Amniotic epithelial cell (primary cell): ENCODE data around the gene TRAPPC10.

Experiments
- DNase-seq: peaks from one replicate; pipeline ENCODE4 v3.0.0-alpha.2; 2010; ENCODE audit warnings: low read depth

The TRAPPC10 gene

GRCh38 chr21:44002511-44002910 lies 9.6 kb upstream of the TRAPPC10 start:
- DNase-seq = no peak

DNA sequence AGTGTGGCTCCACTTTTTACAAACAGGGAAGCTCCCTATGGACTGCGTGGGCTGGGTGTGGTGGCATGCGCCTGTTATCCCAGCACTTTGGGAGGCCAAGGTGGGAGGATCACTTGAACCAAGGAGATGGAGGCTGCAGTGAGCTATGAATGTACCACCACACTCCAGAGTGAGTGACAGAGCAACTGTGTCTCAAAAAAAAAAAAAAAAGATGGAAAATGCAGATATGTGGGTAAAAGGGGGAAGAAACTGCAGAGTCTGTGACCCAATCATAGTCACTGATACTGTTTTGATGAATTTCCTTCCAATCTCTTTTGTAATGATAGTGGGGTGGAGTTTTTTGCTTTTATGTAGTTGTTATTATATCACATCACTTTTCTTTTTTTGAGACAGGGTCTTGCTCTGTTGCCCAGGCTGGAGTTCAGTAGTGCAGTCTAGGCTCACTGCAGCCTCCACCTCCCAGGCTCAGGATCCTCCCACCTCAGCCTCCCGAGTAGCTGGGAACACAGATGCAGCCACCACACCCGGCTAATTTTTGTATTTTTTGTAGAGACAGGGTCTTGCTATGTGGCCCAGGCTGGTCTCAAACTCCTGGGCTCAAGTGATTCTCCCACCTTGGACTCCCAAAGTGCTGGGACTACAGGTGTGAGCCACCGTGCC lies 8.7 kb upstream of the TRAPPC10 start:
- DNase-seq = no peak

GRCh38 chr21:44005071-44005470 lies 7.0 kb upstream of the TRAPPC10 start:
- DNase-seq = no peak

DNA sequence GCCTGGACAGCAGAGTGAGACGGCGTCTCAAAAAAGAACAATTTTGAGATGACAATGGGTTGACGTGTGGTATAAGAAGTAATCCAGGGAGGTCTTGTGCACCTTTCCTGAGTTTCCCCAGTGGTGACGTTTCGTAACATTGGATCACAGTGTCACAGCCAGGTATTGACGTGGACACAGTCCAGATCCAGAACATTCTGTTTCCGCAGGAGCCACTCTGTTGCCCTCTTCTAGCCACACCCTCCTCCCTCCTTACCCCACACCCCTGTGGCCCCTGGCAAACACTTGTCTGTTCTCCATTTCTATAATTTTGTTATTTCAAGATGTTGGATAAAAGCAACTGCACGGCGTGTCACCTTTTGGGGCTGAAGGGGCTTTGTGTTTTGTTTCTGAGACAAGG lies 6.5 kb upstream of the TRAPPC10 start:
- no peak for DNase-seq

DNA sequence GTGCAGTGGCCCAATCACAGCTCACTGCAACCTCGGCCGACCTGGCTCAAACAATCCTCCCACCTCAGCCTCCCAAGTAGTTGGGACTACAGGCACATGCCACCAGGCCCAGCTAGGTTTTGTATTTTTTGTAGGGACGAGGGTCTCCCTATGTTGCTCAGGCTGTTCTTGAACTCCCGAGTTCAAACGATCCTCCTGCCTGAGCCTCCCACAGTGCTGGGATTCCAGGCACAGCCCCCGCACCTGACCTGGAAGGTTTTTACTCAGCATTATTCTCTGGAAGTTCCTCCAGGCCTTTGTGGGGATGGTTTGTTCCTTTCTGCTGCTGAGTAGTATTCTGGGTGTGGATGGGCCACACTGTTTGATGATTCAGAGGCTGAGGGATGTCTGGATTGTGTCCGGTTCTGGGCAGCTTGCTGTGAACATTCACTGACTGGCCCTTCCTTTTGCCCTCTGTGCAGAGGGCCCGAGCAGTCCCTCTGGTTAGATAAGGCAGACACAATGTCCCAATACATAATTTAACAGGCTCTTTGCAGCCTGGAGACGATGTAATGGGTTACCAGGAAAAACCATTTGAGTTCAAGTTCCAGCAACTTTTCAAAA lies 6.0 kb upstream of the TRAPPC10 start:
- peak; percentile 97 for DNase-seq

GRCh38 chr21:44006656-44007055 lies 5.5 kb upstream of the TRAPPC10 start:
- DNase-seq = peak; percentile 87

GRCh38 chr21:44010429-44010828 lies 1.7 kb upstream of the TRAPPC10 start:
- DNase-seq = no peak

- DNase-seq = no peak
These were observed 986 bp upstream of the TRAPPC10 start for GRCh38 chr21:44011123-44011522.

DNA sequence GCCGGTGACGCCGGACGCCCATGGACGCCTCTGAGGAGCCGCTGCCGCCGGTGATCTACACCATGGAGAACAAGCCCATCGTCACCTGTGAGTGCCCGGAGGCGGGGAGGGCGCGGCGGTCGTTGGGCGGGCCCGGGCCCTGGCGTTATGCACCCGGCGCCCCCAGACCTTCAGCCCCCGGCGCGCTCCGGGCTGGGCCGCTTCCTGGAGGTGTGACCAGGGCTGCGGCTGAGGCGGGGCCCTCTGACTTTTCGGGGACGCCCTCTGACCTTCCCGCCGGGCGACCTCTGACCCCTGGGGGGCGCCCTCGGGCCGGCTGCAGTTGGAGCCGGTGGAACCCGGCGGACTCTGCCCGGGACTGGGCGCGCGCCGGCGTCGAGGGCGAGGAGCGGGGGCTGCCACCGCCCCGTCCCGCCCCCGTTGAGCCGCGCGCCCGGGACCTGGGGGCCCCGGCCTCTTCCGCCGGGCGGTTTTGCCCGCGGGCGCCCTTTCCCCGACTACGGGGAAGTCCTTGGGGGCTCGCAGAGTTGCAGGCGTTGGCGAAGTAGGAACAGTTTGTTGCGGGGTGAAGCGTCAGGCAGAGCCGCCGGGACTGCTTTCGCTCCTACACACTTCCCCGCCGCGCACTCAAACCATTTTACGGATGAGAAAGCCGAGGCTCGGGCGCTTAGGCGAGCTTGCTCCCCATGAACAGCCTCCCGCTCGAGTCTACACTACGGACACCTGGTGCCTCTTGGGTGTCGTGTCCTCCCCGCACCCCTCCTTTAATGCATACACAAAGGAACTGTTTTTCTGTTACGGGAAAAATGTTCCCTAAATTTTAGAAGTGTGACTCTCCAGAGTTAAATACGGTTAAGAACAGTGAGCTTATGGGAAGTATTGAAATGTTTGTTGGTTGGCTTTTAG lies 618 bp downstream of the TRAPPC10 start:
- DNase-seq = no peak

DNA sequence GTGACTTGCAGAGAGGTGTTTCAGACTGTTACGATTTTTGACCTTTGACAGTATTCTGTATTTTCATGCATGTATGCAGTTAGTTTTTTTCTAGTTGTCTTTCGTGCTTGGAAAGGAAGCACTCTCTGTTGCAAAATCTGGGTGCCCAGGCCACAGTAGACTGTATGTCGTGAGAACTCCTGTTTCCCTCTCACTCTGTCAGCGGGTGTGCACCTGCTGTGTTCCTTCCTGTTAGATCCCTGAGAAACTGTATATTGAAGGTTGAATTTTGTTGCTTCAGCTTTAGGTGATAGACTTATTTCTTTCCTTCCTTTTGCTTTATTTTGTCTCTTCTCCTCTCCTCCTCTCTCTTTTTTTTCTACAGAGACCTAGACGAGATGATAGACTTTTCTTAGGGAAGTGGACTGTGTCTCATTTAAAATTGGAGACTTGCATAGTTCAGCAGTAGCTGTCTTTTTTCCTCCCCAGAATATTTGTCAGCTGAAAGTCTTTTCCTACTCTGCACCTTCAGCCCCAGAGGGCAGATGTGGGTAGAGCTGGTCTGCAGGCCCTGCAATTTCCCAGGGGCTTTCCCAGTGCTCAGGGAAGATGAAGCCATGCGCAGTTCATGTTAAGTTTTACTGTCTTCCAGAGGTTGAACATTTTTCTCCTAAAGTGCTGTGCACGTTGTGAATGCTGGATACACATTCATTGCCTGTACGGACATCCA lies 1.4 kb downstream of the TRAPPC10 start:
- no peak for DNase-seq

- DNase-seq = no peak
These were observed 5.5 kb downstream of the TRAPPC10 start for GRCh38 chr21:44017601-44018000.

DNA sequence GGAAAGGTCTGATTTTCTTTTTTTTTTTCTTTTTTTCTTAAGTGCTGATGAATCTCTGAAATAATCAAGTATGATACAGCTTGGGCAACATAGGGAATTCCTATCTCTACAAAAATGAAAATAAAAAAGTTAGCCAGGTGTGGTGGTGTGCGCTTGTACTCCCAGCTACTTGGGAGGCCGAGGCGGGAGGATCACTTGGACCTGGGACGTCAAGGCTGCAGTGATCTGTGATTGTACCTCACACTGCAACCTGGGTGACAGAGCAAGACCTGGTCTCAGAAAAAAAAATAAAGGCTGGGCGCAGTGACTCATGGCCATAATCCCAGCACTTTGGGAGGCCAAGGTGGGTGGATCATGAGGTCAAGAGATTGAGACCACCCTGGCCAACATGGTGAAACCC lies 6.0 kb downstream of the TRAPPC10 start:
- no peak for DNase-seq

GRCh38 chr21:44018813-44019567 lies 6.9 kb downstream of the TRAPPC10 start:
- no peak for DNase-seq

- DNase-seq = no peak
These were observed 7.5 kb downstream of the TRAPPC10 start for GRCh38 chr21:44019568-44019958.

- DNase-seq = no peak
These were observed 8.4 kb downstream of the TRAPPC10 start for GRCh38 chr21:44020551-44020950.

- no peak for DNase-seq
These were observed 9.0 kb downstream of the TRAPPC10 start for GRCh38 chr21:44021064-44021463.

GRCh38 chr21:44024257-44024656 lies 12.1 kb downstream of the TRAPPC10 start:
- no peak for DNase-seq

- DNase-seq = peak; percentile 74
These were observed 12.8 kb downstream of the TRAPPC10 start for GRCh38 chr21:44024887-44025353.

DNA sequence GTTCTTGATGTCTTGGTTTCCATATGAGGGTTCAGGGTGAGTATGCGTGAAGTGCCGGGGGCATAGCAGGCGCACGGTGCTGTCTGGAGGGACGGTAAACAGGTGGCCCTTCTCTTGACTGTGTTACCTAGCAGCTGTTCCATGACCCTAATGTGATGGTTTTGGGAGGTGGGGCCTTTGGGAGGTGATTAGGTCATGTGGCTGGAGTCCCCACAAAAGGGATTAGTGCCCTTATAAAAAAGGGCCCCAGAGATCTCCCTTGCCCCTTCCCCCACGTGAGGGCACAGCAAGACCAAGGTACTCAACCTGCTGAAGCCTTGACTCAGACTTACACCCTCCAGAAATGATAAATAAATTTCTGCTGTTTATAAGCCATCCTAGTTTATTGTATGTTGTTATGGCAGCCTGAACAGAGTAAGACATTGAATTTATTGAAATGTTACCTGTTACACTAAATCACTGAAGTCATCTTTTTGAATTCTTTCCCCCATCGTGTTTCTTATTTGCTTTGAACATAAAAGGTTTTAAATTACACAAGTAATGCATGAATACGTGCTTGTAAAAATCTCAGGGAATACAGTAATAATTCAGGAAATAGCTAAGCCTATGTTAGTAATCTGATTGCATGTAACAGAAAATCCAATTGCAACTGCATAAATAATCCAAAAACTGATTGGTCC lies 15.6 kb downstream of the TRAPPC10 start:
- no peak for DNase-seq

DNA sequence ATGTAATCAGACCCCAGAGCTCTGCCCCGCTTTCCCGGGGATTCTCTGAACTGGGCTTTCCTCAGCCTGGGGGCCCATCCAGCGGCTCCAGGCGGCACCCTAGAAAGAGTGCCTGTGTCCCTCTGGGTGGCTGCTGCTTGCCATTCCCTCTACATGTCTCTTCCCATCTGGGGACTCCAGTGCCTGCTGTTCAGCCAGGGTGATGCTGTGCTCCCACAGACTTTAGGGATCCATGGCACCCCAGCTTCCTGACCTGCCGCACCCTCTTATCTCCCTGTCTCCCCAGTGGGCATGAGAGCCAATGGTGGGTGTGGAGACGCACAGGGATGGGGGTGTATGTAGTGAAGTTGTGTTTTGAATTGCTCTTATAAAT lies 16.2 kb downstream of the TRAPPC10 start:
- DNase-seq = no peak

DNA sequence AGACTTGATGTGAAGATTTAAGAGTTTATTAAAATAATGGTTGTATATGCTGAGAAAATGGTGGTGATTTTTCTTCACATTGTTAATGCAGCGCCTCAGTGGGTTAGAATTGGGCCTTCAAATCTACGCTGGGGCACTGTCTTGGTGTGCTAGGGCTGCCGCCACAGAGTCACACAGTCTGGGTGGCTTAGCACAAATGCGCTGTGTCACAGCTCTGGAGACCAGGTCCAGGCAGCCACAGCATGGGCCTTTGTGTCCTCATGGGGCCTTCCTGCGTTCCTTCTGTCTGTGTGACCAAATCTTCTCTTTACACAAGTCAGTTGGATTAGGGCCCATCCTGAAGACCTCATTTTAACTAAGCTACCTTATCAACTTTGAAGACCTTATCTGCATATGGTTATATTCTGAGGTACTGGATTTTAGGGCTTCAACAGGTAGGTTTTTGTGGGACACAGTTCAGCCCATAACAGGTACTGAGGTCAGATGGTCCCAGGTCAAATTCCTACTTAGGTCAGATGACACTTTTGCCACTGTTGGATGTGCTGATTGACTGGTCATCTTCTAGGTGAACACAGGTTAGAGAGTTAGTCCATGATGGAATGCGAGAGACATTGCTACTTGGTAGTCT lies 17.5 kb downstream of the TRAPPC10 start:
- DNase-seq = no peak
